ENCODE data around the gene SOX5. TPM values are rescaled to one million over a fixed set of nuclear protein-coding genes. Genes with fewer than 3 reads are reported as not detected.

Gene SOX5
- total and polyA plus RNA-seq, 2 experiments from 2014 or later = 14.8 to 26.4 TPM

- Histone ChIP-seq H3K36me3 (replicated peaks; ENCODE audit: insufficient read depth, low read depth) (no peaks in the 10 kb centered on the region), H3K27me3 (no peaks in the 10 kb centered on the region), H3K9me2 (replicated peaks; ENCODE audit: insufficient read depth) (no peaks in the 10 kb centered on the region), H4K20me1 (ENCODE audit: insufficient read depth, poor library complexity, severe bottlenecking) (no peaks in the 10 kb centered on the region), H2AFZ (no peak overlapping the region), H3K4me3 (no peak overlapping the region), H3K4me1 (ENCODE audit: insufficient read depth) (no peaks in the 10 kb centered on the region), H3K79me2 (no peaks in the 10 kb centered on the region), H3K4me2 (no peak overlapping the region), H3K27ac (no peak overlapping the region), H3K9me3 (ENCODE audit: low read depth) (no peaks in the 10 kb centered on the region)
- 52% methylated on average over 5 of the region's 5 CpGs for WGBS (ENCODE audit: low lambda C conversion rate, missing lambda C conversion rate)
- TF ChIP-seq EZH2 (IDR thresholded peaks at IDR 0.05; ENCODE audit: borderline replicate concordance) (no peak), EZH2phosphoT487 (IDR thresholded peaks at IDR 0.05; ENCODE audit: low read depth, severe bottlenecking, unreplicated experiment) (no peak), CTCF (IDR thresholded peaks at IDR 0.05; ENCODE audit: poor library complexity) (no peak)
- no peak for DNase-seq (ENCODE audit: low spot score)
Measured at GRCh38 chr12:23666866-23667265, 282.6 kb downstream of the SOX5 start.

GRCh38 chr12:23662966-23663365 is 286.5 kb downstream of the SOX5 start:
- no peaks in the 10 kb centered on the region for H4K20me1 ChIP-seq (ENCODE audit: insufficient read depth, poor library complexity, severe bottlenecking)
- no peak overlapping the region for H2AFZ ChIP-seq
- TF ChIP-seq EZH2 (IDR thresholded peaks at IDR 0.05; ENCODE audit: borderline replicate concordance) = no peak
- no peak for TF ChIP-seq EZH2phosphoT487 (IDR thresholded peaks at IDR 0.05; ENCODE audit: low read depth, severe bottlenecking, unreplicated experiment)
- no peak for TF ChIP-seq CTCF (IDR thresholded peaks at IDR 0.05; ENCODE audit: poor library complexity)
- no peaks in the 10 kb centered on the region for H3K79me2 ChIP-seq
- 96% methylated on average over 3 of the region's 3 CpGs for WGBS (ENCODE audit: low lambda C conversion rate, missing lambda C conversion rate)
- no peaks in the 10 kb centered on the region for H3K27me3 ChIP-seq
- H3K9me2 ChIP-seq (replicated peaks; ENCODE audit: insufficient read depth) = no peaks in the 10 kb centered on the region
- H3K9me3 ChIP-seq (ENCODE audit: low read depth) = no peaks in the 10 kb centered on the region
- no peak for DNase-seq (ENCODE audit: low spot score)
- H3K36me3 ChIP-seq (replicated peaks; ENCODE audit: insufficient read depth, low read depth) = no peaks in the 10 kb centered on the region
- no peak overlapping the region for H3K27ac ChIP-seq
- H3K4me3 ChIP-seq = no peak overlapping the region
- no peak overlapping the region for H3K4me2 ChIP-seq
- no peaks in the 10 kb centered on the region for H3K4me1 ChIP-seq (ENCODE audit: insufficient read depth)

GRCh38 chr12:23659131-23659530 is 290.3 kb downstream of the SOX5 start:
- H3K9me2 ChIP-seq (replicated peaks; ENCODE audit: insufficient read depth) = no peaks in the 10 kb centered on the region
- H3K27me3 ChIP-seq = no peaks in the 10 kb centered on the region
- DNase-seq (ENCODE audit: low spot score) = no peak
- no peak overlapping the region for H3K4me2 ChIP-seq
- no peak overlapping the region for H3K27ac ChIP-seq
- no peaks in the 10 kb centered on the region for H3K36me3 ChIP-seq (replicated peaks; ENCODE audit: insufficient read depth, low read depth)
- H4K20me1 ChIP-seq (ENCODE audit: insufficient read depth, poor library complexity, severe bottlenecking) = no peaks in the 10 kb centered on the region
- H3K79me2 ChIP-seq = no peaks in the 10 kb centered on the region
- H3K9me3 ChIP-seq (ENCODE audit: low read depth) = no peaks in the 10 kb centered on the region
- no peaks in the 10 kb centered on the region for H3K4me1 ChIP-seq (ENCODE audit: insufficient read depth)
- TF ChIP-seq CTCF (IDR thresholded peaks at IDR 0.05; ENCODE audit: poor library complexity) (no peak), EZH2 (IDR thresholded peaks at IDR 0.05; ENCODE audit: borderline replicate concordance) (no peak), EZH2phosphoT487 (IDR thresholded peaks at IDR 0.05; ENCODE audit: low read depth, severe bottlenecking, unreplicated experiment) (no peak)
- H3K4me3 ChIP-seq = no peak overlapping the region
- 59% methylated on average over 6 of the region's 6 CpGs for WGBS (ENCODE audit: low lambda C conversion rate, missing lambda C conversion rate)
- H2AFZ ChIP-seq = no peak overlapping the region

GRCh38 chr12:23657598-23657997 is 291.9 kb downstream of the SOX5 start:
- no peaks in the 10 kb centered on the region for H3K36me3 ChIP-seq (replicated peaks; ENCODE audit: insufficient read depth, low read depth)
- no peaks in the 10 kb centered on the region for H3K27me3 ChIP-seq
- no peak overlapping the region for H2AFZ ChIP-seq
- no peaks in the 10 kb centered on the region for H3K9me2 ChIP-seq (replicated peaks; ENCODE audit: insufficient read depth)
- no peak overlapping the region for H3K4me2 ChIP-seq
- no peaks in the 10 kb centered on the region for H3K79me2 ChIP-seq
- H3K9me3 ChIP-seq (ENCODE audit: low read depth) = no peaks in the 10 kb centered on the region
- no peaks in the 10 kb centered on the region for H3K4me1 ChIP-seq (ENCODE audit: insufficient read depth)
- no peak for DNase-seq (ENCODE audit: low spot score)
- H3K4me3 ChIP-seq = no peak overlapping the region
- H3K27ac ChIP-seq = no peak overlapping the region
- TF ChIP-seq EZH2 (IDR thresholded peaks at IDR 0.05; ENCODE audit: borderline replicate concordance) = no peak
- TF ChIP-seq EZH2phosphoT487 (IDR thresholded peaks at IDR 0.05; ENCODE audit: low read depth, severe bottlenecking, unreplicated experiment) = no peak
- TF ChIP-seq CTCF (IDR thresholded peaks at IDR 0.05; ENCODE audit: poor library complexity) = no peak
- WGBS (ENCODE audit: low lambda C conversion rate, missing lambda C conversion rate) = 90% methylated on average over 1 of the region's 1 CpG
- no peaks in the 10 kb centered on the region for H4K20me1 ChIP-seq (ENCODE audit: insufficient read depth, poor library complexity, severe bottlenecking)

All from hepatocyte (in vitro differentiated cells).